Caco-2 (cell line): ENCODE results near the gene RNF182. TPM values are rescaled to one million over a fixed set of nuclear protein-coding genes. Genes with fewer than 3 reads are reported as not detected.

Experiments
- BruUV-seq: library from RNA; stranded (reverse); fragments of 400-500 nt; replicated peaks from 2 replicates; lab custom pipeline; 2021; lab: Mats Ljungman, UMichigan
- CTCF ChIA-PET: fragments of 300-600 bp; sonication (Branson Sonifier 250); formaldehyde crosslinking; loops from one replicate; lab custom pipeline; 2022; ENCODE audit warnings: antibody characterized with exemption; lab: Charles Lee
- POLR2A ChIA-PET: fragments of 300-600 bp; sonication (Branson Sonifier 250); formaldehyde crosslinking; loops from one replicate; lab custom pipeline; 2022; ENCODE audit warnings: antibody characterized with exemption; lab: Charles Lee
- DNase-seq, 2 experiments: peaks; one replicate each; pipeline versions ENCODE4 v3.0.0 to v3.0.0-alpha.2; 2020 to 2022
- H3K27me3 ChIP-seq: replicated peaks from 2 replicates; pipeline ENCODE4 v1.6.0; 2011; ENCODE audit warnings: low read length; ENCODE audit not compliant: control insufficient read depth, insufficient read depth
- H3K36me3 ChIP-seq: 2 replicates; pipeline ENCODE4 v1.5.1; 2011; ENCODE audit warnings: low read length; ENCODE audit not compliant: control insufficient read depth, insufficient read depth
- H3K4me1 ChIP-seq: fragments of 250-450 bp; sonication (Bioruptor Pico); 2 replicates; pipeline ENCODE4 v1.5.1; 2020; ENCODE audit warnings: mild to moderate bottlenecking
- H3K4me3 ChIP-seq: 2 replicates; pipeline ENCODE4 v1.5.1; 2011; ENCODE audit warnings: low read depth, mild to moderate bottlenecking, control low read depth, low read length
- H3K9me3 ChIP-seq: fragments of 250-450 bp; sonication (Bioruptor Pico); 2 replicates; pipeline ENCODE4 v1.5.1; 2020; ENCODE audit warnings: mild to moderate bottlenecking, moderate library complexity
- H3K27ac Mint-ChIP-seq: one replicate; pipeline ENCODE4 v1.8.0; 2022; ENCODE audit warnings: mixed read lengths; ENCODE audit not compliant: unreplicated experiment
- H3K27me3 Mint-ChIP-seq: one replicate; pipeline ENCODE4 v1.8.0; 2022; ENCODE audit warnings: mixed read lengths; ENCODE audit not compliant: insufficient read depth, unreplicated experiment
- H3K36me3 Mint-ChIP-seq: one replicate; pipeline ENCODE4 v1.8.0; 2022; ENCODE audit warnings: mild to moderate bottlenecking, mixed read lengths; ENCODE audit not compliant: insufficient read depth, unreplicated experiment
- H3K4me1 Mint-ChIP-seq: one replicate; pipeline ENCODE4 v1.8.0; 2022; ENCODE audit warnings: low read depth, mixed read lengths; ENCODE audit not compliant: unreplicated experiment
- H3K4me3 Mint-ChIP-seq: one replicate; pipeline ENCODE4 v1.8.0; 2022; ENCODE audit warnings: mild to moderate bottlenecking, moderate library complexity, mixed read lengths; ENCODE audit not compliant: unreplicated experiment
- H3K9me3 Mint-ChIP-seq: one replicate; pipeline ENCODE4 v1.8.0; 2022; ENCODE audit warnings: mixed read lengths; ENCODE audit not compliant: unreplicated experiment
- intact Hi-C: fragments of 100-400 bp; cut with micrococcal nuclease; formaldehyde crosslinking; loops from one replicate; pipeline ENCODE4 v1.10.0; 2022; ENCODE audit not compliant: unreplicated experiment
- total RNA-seq: library from RNA; stranded (reverse); gene quantifications from 2 replicates; pipeline ENCODE4 v1.2.3, GENCODE V29; 2022
- TF ChIP-seq, protein P1 (sequence below), 2 experiments: fragments of 200-600 bp in 1 of 2; IDR thresholded peaks; 1 replicate in 1 of 2; 2 replicates in 1 of 2; pipeline versions ENCODE4 v1.5.1 to v1.8.0; 2011 to 2022; ENCODE audit warnings: antibody characterized with exemption in 1 of 2, control low read depth in 1 of 2, inconsistent platforms in 1 of 2, low read depth in 1 of 2, low read length in 1 of 2, mild to moderate bottlenecking in 1 of 2, moderate library complexity in 1 of 2; ENCODE audit not compliant: insufficient read depth in 1 of 2, severe bottlenecking in 1 of 2, unreplicated experiment in 1 of 2

RNF182 gene
- total RNA-seq, 1 experiment from 2014 or later, result 0.39 TPM

DNA sequence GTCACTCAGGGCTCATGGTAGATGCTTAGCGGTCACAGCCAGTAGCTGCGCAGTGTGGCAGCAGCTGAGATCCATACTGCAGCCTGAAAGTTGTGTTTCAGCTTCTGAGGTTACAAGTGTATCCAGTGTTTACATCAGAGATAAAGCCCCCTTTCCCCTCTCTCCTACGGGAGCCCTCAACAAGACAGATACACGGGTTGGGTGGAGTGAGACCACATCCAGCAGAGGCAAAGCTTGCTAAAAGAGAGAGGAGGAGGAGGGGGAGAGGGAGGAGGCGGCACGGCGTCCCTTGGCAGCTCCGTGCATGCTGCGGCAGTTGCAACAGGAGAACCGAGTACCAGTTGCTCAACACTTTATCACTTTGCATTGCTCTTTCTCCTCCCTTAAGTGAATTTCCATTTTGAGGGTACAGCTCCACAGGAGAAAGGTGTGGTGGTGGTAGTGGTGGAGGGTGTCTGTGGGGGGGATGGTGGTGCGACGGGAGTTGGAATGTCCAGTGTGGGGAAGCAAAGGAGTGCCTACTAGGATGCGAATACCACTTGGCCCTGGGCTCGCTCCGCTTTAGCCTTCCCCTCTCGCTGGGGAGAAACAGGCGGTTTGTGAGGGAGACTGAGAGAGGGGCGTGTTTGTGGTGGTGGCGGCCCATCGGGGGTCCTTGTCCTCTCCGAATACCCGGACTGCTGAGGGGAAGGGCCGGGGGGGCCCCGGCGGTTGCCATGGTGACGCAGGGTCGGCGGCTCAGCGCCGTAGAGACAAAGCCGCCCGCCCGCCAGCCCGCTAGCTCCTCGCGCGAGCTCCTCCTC, 405 bp upstream of the RNF182 start:
- CTCF ChIA-PET, result interaction anchor here (0.6 to 1.3 kb wide), 3 partner anchors 51 to 567 kb away, joined by 3 to 5 read pairs (median 4); no protein-coding TSS in a partner anchor
- peaks cover 5% of the 10 kb centered on the region for H3K27me3 ChIP-seq
- 0 out of 2 replicates have a peak, but pooled peaks cover 4% of the 10 kb centered on the region for H3K9me3 ChIP-seq
- peak overlapping the region; percentile 77 for H3K4me3 Mint-ChIP-seq
- no peaks in the 10 kb centered on the region for H3K36me3 Mint-ChIP-seq
- intact Hi-C loops, result loop anchor here (5.0 kb wide), 1 partner anchor 218 kb away; no protein-coding TSS in a partner anchor
- DNase-seq, result no peak
- H3K27ac Mint-ChIP-seq, result no peak overlapping the region
- peaks cover 14% of the 10 kb centered on the region for H3K27me3 Mint-ChIP-seq
- POLR2A ChIA-PET, result interaction anchor here (0.6 kb wide), 1 partner anchor 15 kb away, joined by 3 read pairs; no protein-coding TSS in a partner anchor
- no peaks in the 10 kb centered on the region for H3K9me3 Mint-ChIP-seq
- no peaks in the 10 kb centered on the region for H3K4me1 ChIP-seq
- peaks cover 11% of the 10 kb centered on the region for H3K4me1 Mint-ChIP-seq
- H3K4me3 ChIP-seq, result peak overlapping the region; percentile 37
- TF ChIP-seq, protein P1, sequence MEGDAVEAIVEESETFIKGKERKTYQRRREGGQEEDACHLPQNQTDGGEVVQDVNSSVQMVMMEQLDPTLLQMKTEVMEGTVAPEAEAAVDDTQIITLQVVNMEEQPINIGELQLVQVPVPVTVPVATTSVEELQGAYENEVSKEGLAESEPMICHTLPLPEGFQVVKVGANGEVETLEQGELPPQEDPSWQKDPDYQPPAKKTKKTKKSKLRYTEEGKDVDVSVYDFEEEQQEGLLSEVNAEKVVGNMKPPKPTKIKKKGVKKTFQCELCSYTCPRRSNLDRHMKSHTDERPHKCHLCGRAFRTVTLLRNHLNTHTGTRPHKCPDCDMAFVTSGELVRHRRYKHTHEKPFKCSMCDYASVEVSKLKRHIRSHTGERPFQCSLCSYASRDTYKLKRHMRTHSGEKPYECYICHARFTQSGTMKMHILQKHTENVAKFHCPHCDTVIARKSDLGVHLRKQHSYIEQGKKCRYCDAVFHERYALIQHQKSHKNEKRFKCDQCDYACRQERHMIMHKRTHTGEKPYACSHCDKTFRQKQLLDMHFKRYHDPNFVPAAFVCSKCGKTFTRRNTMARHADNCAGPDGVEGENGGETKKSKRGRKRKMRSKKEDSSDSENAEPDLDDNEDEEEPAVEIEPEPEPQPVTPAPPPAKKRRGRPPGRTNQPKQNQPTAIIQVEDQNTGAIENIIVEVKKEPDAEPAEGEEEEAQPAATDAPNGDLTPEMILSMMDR (IDR thresholded peaks at IDR 0.05; ENCODE audit: insufficient read depth in 1 of 2, low read depth in 1 of 2, low read length in 1 of 2, severe bottlenecking in 1 of 2, unreplicated experiment in 1 of 2), result no peak
- no peaks in the 10 kb centered on the region for H3K36me3 ChIP-seq
- BruUV-seq, result no TSS peak

DNA sequence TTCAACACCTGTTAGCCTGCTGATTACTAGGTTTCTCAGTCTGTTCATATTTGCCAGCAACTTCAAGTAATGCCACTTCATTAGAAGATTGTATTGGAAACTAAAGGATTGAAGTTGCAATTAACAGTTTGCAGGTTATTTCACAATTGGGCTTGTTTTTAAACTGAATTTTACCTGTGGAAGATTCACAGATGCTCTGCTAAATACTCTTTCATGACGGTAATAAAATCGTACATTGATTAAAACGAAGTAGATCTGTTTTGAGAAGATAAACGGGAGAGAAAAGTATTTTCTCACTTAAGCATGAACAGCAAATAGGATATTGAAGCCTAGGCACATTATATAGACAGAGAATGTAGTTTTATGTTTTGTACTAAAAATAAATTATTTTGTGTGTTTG, 1.6 kb downstream of the RNF182 start:
- ChIA-PET CTCF (no interaction called here), POLR2A (no interaction called here)
- peaks cover 5% of the 10 kb centered on the region for H3K27me3 ChIP-seq
- TF ChIP-seq, protein P1 (IDR thresholded peaks at IDR 0.05; ENCODE audit: insufficient read depth in 1 of 2, low read depth in 1 of 2, low read length in 1 of 2, severe bottlenecking in 1 of 2, unreplicated experiment in 1 of 2), result no peak
- no peak overlapping the region for H3K27ac Mint-ChIP-seq
- peaks cover 11% of the 10 kb centered on the region for H3K4me1 Mint-ChIP-seq
- no TSS peak for BruUV-seq
- H3K4me3 Mint-ChIP-seq, result no peak overlapping the region
- 0 out of 2 replicates have a peak, but pooled peaks cover 4% of the 10 kb centered on the region for H3K9me3 ChIP-seq
- H3K36me3 Mint-ChIP-seq, result no peaks in the 10 kb centered on the region
- H3K4me3 ChIP-seq, result no peak overlapping the region
- H3K27me3 Mint-ChIP-seq, result peaks cover 15% of the 10 kb centered on the region
- no peaks in the 10 kb centered on the region for H3K4me1 ChIP-seq
- no peaks in the 10 kb centered on the region for H3K9me3 Mint-ChIP-seq
- no peaks in the 10 kb centered on the region for H3K36me3 ChIP-seq
- DNase-seq, result no peak
- intact Hi-C loops, result no loop called here

DNA sequence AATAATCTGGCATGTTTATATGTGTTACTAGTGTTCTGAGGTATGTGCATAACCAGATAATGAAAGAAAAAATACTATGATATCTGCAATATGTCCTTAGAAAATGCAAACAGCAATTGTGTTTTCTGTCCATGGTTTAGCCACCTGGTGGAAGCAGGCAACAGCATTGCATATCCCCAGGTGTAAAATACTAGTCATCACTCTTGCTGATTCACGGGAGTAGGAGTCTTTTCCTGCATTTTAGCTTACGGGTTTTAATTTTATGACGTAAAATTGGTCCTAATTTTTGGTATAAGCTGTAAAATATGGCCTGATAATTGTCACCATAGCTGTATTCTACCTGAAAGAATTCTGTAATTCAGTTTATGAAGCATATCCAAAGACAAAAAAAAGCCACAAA, 2.5 kb downstream of the RNF182 start:
- no peaks in the 10 kb centered on the region for H3K36me3 Mint-ChIP-seq
- H3K4me1 Mint-ChIP-seq, result peaks cover 11% of the 10 kb centered on the region
- 0 out of 2 replicates have a peak, but pooled peaks cover 4% of the 10 kb centered on the region for H3K9me3 ChIP-seq
- H3K4me3 ChIP-seq, result no peak overlapping the region
- intact Hi-C loops, result loop anchor here (1.0 kb wide), 1 partner anchor 14 kb away; no protein-coding TSS in a partner anchor
- H3K4me3 Mint-ChIP-seq, result no peak overlapping the region
- TF ChIP-seq, protein P1 (IDR thresholded peaks at IDR 0.05; ENCODE audit: insufficient read depth in 1 of 2, low read depth in 1 of 2, low read length in 1 of 2, severe bottlenecking in 1 of 2, unreplicated experiment in 1 of 2), result peak; percentile 23 to 29
- no peak overlapping the region for H3K27ac Mint-ChIP-seq
- H3K27me3 ChIP-seq, result peaks cover 5% of the 10 kb centered on the region
- no peaks in the 10 kb centered on the region for H3K9me3 Mint-ChIP-seq
- H3K27me3 Mint-ChIP-seq, result peaks cover 15% of the 10 kb centered on the region
- POLR2A ChIA-PET, result no interaction called here
- no peak for DNase-seq
- BruUV-seq, result no TSS peak
- CTCF ChIA-PET, result interaction anchor here (0.6 kb wide), 1 partner anchor 533 kb away, joined by 3 read pairs; no protein-coding TSS in a partner anchor
- no peaks in the 10 kb centered on the region for H3K4me1 ChIP-seq
- no peaks in the 10 kb centered on the region for H3K36me3 ChIP-seq
